Thymus (tissue), 11 donors: ENCODE data around the gene GRIK2. TPM values are rescaled to one million over a fixed set of nuclear protein-coding genes. Genes with fewer than 3 reads are reported as not detected.

ENCODE experiments used
- DNase-seq, 9 donors: peaks; one replicate each; pipeline ENCODE4 v3.0.0-alpha.2; 2013; ENCODE audit warnings: low spot score in 9 of 9, low read depth in 6 of 9, missing footprints in 1 of 9
- H3K27ac ChIP-seq, 2 donors: one replicate each; pipeline ENCODE4 v1.5.1; 2013; ENCODE audit warnings: control low read depth in 1 of 2, low read depth in 1 of 2, low read length in 1 of 2, mild to moderate bottlenecking in 1 of 2, moderate library complexity in 1 of 2
- H3K27me3 ChIP-seq, 2 donors: one replicate each; pipeline ENCODE4 v1.5.1; 2013; ENCODE audit warnings: low read length in 1 of 2; ENCODE audit not compliant: control insufficient read depth in 2 of 2, insufficient read depth in 1 of 2
- H3K36me3 ChIP-seq, 2 donors: one replicate each; pipeline ENCODE4 v1.5.1; 2013; ENCODE audit warnings: low read length in 1 of 2, mild to moderate bottlenecking in 1 of 2, moderate library complexity in 1 of 2; ENCODE audit not compliant: control insufficient read depth in 2 of 2, insufficient read depth in 2 of 2
- H3K4me1 ChIP-seq, 2 donors: one replicate each; pipeline ENCODE4 v1.5.1; 2013; ENCODE audit warnings: low read length in 2 of 2; ENCODE audit not compliant: control insufficient read depth in 2 of 2, insufficient read depth in 2 of 2
- H3K4me3 ChIP-seq, 2 donors: one replicate each; pipeline ENCODE4 v1.5.1; 2013; ENCODE audit warnings: low read length in 2 of 2, control low read depth in 1 of 2, mild to moderate bottlenecking in 1 of 2
- H3K9me3 ChIP-seq, 2 donors: one replicate each; pipeline ENCODE4 v1.5.1; 2013; ENCODE audit warnings: low read length in 1 of 2, mild to moderate bottlenecking in 1 of 2; ENCODE audit not compliant: control insufficient read depth in 2 of 2, insufficient read depth in 1 of 2
- WGBS: extraction: QIAGEN DNeasy Blood & Tissue Kit; methylation state at CpG from one replicate; pipeline ENCODE4 v1.1.7; 2013; 5-methylcytosine and 5-hydroxymethylcytosine counted together
- polyA plus RNA-seq: library from polyadenylated mRNA; stranded (reverse); fragments of 200-250 nt; gene quantifications from one replicate; pipeline ENCODE4 v1.2.3, GENCODE V29; 2013
- total RNA-seq: library from RNA; stranded (reverse); fragments of 120-200 nt; gene quantifications from one replicate; pipeline ENCODE4 v1.2.4, GENCODE V29; 2013
- donor health status: healthy.

GRIK2 gene
- total and polyA plus RNA-seq, 2 donors, result under 0.01 to 0.18 TPM

DNA sequence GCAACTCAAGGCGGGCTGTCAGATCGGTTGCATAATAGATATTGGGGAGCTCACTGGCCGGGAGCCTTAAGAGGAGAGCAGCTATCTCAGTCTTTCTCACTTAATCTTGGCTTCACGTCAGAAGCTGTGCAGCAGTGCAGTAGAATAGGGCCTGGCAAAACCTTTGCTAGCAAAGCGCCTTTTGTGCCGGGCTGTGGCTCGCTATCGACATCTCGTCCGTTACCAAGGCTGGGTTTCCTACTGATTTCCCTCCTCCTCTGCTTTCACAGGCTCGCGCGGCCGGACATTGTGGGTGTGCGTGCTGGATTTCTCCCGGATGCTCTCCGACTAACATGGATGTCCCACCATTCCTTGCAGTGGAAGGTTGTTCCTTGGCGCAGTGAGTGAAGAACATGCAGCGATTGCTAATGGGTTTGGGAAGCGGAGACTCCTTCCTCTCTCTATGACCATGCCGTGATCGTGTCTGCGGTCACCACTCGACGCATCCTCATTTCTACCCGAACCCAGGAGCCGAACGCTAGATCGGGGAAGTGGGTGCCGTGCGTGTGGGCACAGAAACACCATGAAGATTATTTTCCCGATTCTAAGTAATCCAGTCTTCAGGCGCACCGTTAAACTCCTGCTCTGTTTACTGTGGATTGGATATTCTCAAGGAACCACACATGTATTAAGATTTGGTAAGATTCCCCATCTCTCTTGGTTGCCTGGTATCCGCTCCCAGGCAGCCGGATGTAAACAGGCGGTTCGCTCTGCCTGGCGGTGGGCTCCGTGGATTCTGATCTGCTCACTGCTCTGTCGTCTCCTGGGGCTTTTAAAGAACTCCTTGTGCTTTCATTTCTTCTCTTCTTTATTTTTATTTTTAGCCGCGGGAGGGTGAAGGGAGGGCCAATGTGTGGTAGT is 5.5 kb downstream of the GRIK2 start:
- no peaks in the 10 kb centered on the region for H3K36me3 ChIP-seq
- peaks cover 40 to 70% of the 10 kb centered on the region in 2 donors for H3K27me3 ChIP-seq
- H3K4me1 ChIP-seq, result no peaks in the 10 kb centered on the region
- H3K9me3 ChIP-seq, result peaks cover 0 to 5% of the 10 kb centered on the region in 2 donors
- no peak for DNase-seq
- H3K27ac ChIP-seq, result no peak overlapping the region
- no peak overlapping the region for H3K4me3 ChIP-seq
- WGBS, result 9% methylated on average over 43 of the region's 43 CpGs

GRCh38 chr6:101399616-101400162 is 6.2 kb downstream of the GRIK2 start:
- H3K27ac ChIP-seq, result no peak overlapping the region
- no peaks in the 10 kb centered on the region for H3K36me3 ChIP-seq
- WGBS, result 6% methylated on average over 30 of the region's 30 CpGs
- H3K4me1 ChIP-seq, result no peaks in the 10 kb centered on the region
- no peak for DNase-seq
- no peak overlapping the region for H3K4me3 ChIP-seq
- peaks cover 0 to 5% of the 10 kb centered on the region in 2 donors for H3K9me3 ChIP-seq
- H3K27me3 ChIP-seq, result peaks cover 35 to 64% of the 10 kb centered on the region in 2 donors

DNA sequence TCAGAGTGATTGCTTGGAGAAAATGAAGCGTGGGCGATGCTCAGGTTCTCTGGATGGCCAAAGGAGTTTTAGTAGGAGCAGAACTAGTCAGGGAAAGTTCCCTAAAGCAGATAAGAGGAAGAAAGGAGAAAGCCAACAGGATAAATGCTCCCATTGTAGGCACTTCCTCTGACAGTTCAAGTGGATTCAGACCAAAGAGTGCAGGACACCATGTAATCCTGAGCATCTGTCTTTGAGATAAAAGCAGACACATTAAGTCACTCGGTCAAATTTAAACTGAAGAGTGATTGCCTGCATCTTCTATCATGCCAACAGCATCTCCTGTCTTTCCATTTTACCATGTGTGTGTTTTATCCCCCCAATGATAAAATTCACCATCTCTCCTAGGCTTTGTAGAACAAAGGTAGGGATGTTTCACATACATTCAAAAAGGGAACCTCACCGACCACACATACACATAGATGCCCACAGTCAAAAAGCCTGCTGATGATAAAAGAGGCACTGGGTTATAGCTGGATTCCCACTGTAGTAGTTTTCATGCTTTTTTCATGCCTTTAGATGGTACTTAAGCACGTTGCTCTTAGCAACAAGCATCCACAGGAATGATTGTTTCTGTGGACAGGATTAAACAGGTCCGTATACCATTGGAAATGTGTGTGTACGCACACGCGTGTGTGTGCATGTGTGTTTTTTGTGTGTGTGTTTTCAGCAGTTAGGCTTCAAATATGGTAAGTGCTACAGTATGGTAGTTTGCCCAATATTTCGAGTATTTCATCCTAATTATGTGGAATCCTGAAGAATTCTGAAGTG is 7.0 kb downstream of the GRIK2 start:
- Histone ChIP-seq H3K9me3 (peaks cover 0 to 5% of the 10 kb centered on the region in 2 donors), H3K4me3 (no peak overlapping the region), H3K4me1 (no peaks in the 10 kb centered on the region), H3K27ac (no peak overlapping the region), H3K27me3 (peaks cover 32 to 62% of the 10 kb centered on the region in 2 donors), H3K36me3 (no peaks in the 10 kb centered on the region)
- 36% methylated on average over 10 of the region's 10 CpGs for WGBS
- DNase-seq, result no peak

- no peak overlapping the region for H3K4me3 ChIP-seq
- H3K36me3 ChIP-seq, result no peaks in the 10 kb centered on the region
- WGBS, result 43% methylated on average over 10 of the region's 10 CpGs
- H3K27ac ChIP-seq, result no peak overlapping the region
- H3K27me3 ChIP-seq, result peaks cover 32 to 62% of the 10 kb centered on the region in 2 donors
- H3K4me1 ChIP-seq, result no peaks in the 10 kb centered on the region
- H3K9me3 ChIP-seq, result peaks cover 0 to 5% of the 10 kb centered on the region in 2 donors
- no peak for DNase-seq
Observed at GRCh38 chr6:101401171-101401570, 7.7 kb downstream of the GRIK2 start.

DNA sequence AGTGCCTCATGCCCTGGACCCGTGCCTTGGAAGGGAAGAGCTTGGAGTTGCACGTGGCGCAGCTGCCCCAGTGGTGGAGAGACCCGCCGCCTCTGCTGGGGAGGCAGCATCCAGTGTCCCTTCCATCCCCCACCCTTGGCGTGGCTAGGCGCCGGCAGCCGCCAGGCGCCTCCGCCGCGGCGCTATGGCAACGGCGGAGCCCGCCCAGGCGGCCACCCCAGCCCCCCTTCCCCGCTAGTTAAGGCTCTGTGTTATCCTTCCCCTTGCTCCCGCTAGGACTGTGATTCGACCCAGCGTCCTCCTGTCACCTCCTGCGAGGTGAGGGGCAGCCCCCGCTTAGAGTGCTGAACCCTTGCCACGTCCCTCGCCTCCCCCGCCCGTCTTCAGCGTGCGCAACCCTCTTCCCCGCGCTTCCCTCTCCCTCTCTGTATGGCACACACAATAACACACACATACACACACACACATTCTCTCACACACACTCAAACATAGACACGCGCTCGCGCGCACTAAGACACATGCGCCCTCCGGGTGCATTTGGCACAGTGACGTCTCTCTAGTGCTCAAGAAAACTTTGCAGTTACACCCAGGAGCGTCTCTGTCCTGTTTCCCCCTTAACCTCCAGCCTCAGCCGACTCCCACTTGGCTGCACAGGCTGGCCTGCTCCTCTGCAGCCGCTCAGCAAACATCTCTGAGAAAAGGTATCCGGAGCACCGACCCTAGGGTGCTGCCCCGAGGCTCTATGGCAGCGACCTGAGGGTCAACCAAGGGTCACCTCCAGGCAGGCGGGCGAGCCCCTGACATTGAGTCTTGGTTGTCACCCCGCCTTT is 8.5 kb downstream of the GRIK2 start:
- H3K27me3 ChIP-seq, result peaks cover 32 to 62% of the 10 kb centered on the region in 2 donors
- 6% methylated on average over 50 of the region's 50 CpGs for WGBS
- H3K36me3 ChIP-seq, result no peaks in the 10 kb centered on the region
- no peak for DNase-seq
- peaks cover 0 to 5% of the 10 kb centered on the region in 2 donors for H3K9me3 ChIP-seq
- H3K27ac ChIP-seq, result no peak overlapping the region
- no peaks in the 10 kb centered on the region for H3K4me1 ChIP-seq
- H3K4me3 ChIP-seq, result no peak overlapping the region

DNA sequence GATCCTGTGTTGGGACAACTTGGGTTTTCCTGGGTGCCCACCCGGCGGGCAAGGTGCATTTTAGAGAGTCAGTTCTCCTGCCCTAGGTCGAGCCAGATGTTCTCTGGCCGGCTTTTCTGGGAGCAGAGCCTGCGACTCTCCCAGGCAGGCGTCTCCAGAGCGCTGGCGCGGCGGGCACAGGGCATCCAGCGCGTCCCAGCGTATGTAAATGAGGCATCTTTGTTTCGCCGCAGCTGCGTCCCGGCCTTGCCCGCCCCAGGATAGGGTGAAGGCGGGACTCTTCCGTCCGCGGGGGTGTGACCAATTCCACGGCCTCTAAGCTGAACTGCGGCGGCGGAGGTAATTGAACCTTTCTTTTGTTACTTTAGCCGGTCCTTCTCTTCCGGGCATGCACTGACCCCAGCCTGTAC is 9.1 kb downstream of the GRIK2 start:
- Histone ChIP-seq H3K27me3 (peaks cover 32 to 60% of the 10 kb centered on the region in 2 donors), H3K27ac (no peak overlapping the region), H3K36me3 (no peaks in the 10 kb centered on the region), H3K4me3 (no peak overlapping the region), H3K4me1 (no peaks in the 10 kb centered on the region), H3K9me3 (peaks cover 0 to 5% of the 10 kb centered on the region in 2 donors)
- 4% methylated on average over 28 of the region's 28 CpGs for WGBS
- no peak for DNase-seq

- H3K27ac ChIP-seq, result no peak overlapping the region
- H3K4me1 ChIP-seq, result no peaks in the 10 kb centered on the region
- no peak for DNase-seq
- 12% methylated on average over 16 of the region's 16 CpGs for WGBS
- peaks cover 0 to 5% of the 10 kb centered on the region in 2 donors for H3K9me3 ChIP-seq
- H3K36me3 ChIP-seq, result no peaks in the 10 kb centered on the region
- H3K4me3 ChIP-seq, result no peak overlapping the region
- H3K27me3 ChIP-seq, result peaks cover 32 to 55% of the 10 kb centered on the region in 2 donors
Observed at GRCh38 chr6:101403216-101403945, 9.9 kb downstream of the GRIK2 start.

DNA sequence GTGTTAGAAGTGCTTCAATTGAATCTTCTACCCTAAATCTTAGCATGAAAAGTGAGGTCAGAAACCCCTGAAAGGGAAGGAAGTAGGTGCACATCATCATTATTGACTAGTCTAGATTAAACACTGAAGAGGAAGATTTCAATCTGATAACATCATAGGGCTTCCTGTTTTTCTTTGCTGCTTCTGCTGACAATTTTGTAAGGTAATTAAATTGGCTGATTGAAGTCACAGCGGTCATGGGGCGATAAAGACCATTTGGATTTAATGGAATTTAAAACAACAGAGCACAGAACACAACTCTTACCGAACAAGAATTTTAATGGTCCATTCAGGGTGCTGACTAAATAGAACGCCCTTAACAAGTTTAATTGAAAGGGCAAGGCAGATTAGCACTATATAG is 11.3 kb downstream of the GRIK2 start:
- Histone ChIP-seq H3K36me3 (no peaks in the 10 kb centered on the region), H3K27ac (no peak overlapping the region), H3K4me3 (no peak overlapping the region), H3K4me1 (no peaks in the 10 kb centered on the region), H3K9me3 (peaks cover 0 to 5% of the 10 kb centered on the region in 2 donors), H3K27me3 (peaks cover 26 to 41% of the 10 kb centered on the region in 2 donors)
- WGBS, result 45% methylated on average over 4 of the region's 4 CpGs
- no peak for DNase-seq
